22Rv1 (cell line): Measurements from ENCODE around the gene JARID2.

ENCODE experiments used
- H3K27ac ChIP-seq: fragments of 450-650 bp; 2 replicates; pipeline ENCODE4 v1.5.1; 2017
- CTCF ChIP-seq: fragments of 450-650 bp; IDR thresholded peaks from 2 replicates; pipeline ENCODE4 v1.5.1; 2017; ENCODE audit warnings: mild to moderate bottlenecking
- ZFX ChIP-seq: fragments of 450-650 bp; IDR thresholded peaks from 2 replicates; pipeline ENCODE4 v1.6.1; 2017; ENCODE audit warnings: antibody characterized with exemption, borderline replicate concordance

The JARID2 gene

GRCh38 chr6:15430186-15430585 lies 184.3 kb downstream of the JARID2 start:
- H3K27ac ChIP-seq, result no peak overlapping the region
- no peak for TF ChIP-seq CTCF
- TF ChIP-seq ZFX, result no peak

GRCh38 chr6:15430931-15431405 lies 185.1 kb downstream of the JARID2 start:
- no peak overlapping the region for H3K27ac ChIP-seq
- TF ChIP-seq ZFX, result no peak
- TF ChIP-seq CTCF, result no peak

- no peak for TF ChIP-seq CTCF
- no peak for TF ChIP-seq ZFX
- H3K27ac ChIP-seq, result no peak overlapping the region
Measured at GRCh38 chr6:15431762-15432483, 186.1 kb downstream of the JARID2 start.

- H3K27ac ChIP-seq, result no peak overlapping the region
- TF ChIP-seq ZFX, result no peak
- no peak for TF ChIP-seq CTCF
Measured at GRCh38 chr6:15433511-15433861, 187.6 kb downstream of the JARID2 start.

DNA sequence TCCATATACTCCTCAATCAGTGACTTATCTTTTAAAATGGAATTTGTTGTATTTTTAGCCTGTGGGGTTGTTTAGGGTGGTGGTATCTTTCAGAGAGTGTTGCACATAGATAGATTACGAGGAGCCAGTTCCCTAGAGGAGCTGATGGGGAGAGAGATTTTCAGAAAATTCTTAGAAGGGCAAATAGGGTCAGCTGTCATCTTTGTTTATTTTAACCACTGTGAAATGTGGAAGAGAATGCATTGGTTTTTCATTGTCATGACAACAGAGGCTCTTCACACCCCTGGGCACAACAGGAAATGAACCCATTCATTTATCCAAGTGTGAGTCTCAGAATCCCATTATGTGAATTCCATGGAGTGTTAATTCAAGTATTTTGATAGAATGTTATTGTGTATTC lies 188.4 kb downstream of the JARID2 start:
- H3K27ac ChIP-seq, result no peak overlapping the region
- TF ChIP-seq CTCF (no peak), ZFX (no peak)

DNA sequence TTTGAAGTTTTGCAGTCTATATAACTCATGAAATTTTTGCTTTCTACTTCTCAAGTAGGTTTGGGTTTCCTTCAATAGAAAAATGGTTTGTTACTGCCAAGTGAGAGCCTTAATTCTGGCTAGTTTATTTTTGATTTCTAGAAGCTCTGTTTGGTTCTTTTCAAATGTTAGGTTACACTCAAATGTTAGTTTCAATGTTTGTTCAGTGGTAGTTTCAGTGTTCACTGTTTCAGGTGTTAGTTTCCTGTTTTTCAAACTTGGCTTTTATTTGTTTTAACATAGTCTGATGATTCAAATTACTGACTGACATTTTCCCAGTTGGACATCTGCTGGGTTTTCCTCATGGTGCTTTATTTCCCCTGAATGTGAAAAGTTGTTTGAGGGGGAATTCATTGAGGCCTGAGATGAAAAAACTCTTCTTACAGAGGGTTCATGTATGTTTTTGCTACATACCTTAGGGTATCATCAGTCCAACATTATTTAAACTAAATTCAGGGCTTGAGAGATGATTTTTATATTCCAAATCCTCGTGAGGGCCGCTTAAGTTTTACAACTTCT lies 189.0 kb downstream of the JARID2 start:
- no peak overlapping the region for H3K27ac ChIP-seq
- TF ChIP-seq ZFX (no peak), CTCF (no peak)

GRCh38 chr6:15435468-15435867 lies 189.6 kb downstream of the JARID2 start:
- H3K27ac ChIP-seq, result no peak overlapping the region
- TF ChIP-seq ZFX, result no peak
- TF ChIP-seq CTCF, result no peak
